Stimulated activated CD4-positive, alpha-beta T cell treated with anti-CD3 and anti-CD28 coated beads, Interleukin-4, amount 100 ng/mL, for 48 hours (primary cell): ENCODE data around the gene SLC12A3.

Experiments
- DNase-seq, 2 donors: peaks; one replicate each; pipeline ENCODE4 v3.0.0-alpha.2; 2020; ENCODE audit warnings: low read depth in 2 of 2

The SLC12A3 gene, protein sequence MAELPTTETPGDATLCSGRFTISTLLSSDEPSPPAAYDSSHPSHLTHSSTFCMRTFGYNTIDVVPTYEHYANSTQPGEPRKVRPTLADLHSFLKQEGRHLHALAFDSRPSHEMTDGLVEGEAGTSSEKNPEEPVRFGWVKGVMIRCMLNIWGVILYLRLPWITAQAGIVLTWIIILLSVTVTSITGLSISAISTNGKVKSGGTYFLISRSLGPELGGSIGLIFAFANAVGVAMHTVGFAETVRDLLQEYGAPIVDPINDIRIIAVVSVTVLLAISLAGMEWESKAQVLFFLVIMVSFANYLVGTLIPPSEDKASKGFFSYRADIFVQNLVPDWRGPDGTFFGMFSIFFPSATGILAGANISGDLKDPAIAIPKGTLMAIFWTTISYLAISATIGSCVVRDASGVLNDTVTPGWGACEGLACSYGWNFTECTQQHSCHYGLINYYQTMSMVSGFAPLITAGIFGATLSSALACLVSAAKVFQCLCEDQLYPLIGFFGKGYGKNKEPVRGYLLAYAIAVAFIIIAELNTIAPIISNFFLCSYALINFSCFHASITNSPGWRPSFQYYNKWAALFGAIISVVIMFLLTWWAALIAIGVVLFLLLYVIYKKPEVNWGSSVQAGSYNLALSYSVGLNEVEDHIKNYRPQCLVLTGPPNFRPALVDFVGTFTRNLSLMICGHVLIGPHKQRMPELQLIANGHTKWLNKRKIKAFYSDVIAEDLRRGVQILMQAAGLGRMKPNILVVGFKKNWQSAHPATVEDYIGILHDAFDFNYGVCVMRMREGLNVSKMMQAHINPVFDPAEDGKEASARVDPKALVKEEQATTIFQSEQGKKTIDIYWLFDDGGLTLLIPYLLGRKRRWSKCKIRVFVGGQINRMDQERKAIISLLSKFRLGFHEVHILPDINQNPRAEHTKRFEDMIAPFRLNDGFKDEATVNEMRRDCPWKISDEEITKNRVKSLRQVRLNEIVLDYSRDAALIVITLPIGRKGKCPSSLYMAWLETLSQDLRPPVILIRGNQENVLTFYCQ

GRCh38 chr16:56864960-56865359 lies at the start of gene SLC12A3:
TSS of gene SLC12A3 (plus strand) at chr16:56865207. CDS start at chr16:56865236, 29 bp downstream.
- DNase-seq: no peak

GRCh38 chr16:56815721-56816120 lies 49.3 kb upstream of the SLC12A3 start:
- no peak for DNase-seq

DNA sequence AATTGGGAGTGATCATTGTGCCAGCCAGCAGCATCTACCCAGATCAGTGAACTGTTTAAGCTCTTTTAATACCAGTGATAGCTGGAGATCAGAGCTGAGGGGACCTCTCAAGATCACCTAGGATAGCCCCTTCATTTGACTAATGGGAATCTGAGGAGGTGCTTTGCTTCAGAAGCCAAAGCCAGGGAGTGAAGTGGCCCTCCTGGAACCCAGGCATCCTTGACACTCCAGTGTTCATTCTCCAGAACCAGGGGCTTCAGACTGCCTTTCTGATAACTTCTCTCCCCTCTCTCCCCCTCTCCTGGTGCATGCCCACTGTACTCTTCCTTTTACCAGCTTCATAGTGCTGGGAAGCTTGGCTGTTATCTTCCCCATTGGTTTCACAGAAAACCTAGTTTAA lies 48.0 kb upstream of the SLC12A3 start:
- DNase-seq: no peak

GRCh38 chr16:56817938-56818337 lies 47.1 kb upstream of the SLC12A3 start:
- no peak for DNase-seq

DNA sequence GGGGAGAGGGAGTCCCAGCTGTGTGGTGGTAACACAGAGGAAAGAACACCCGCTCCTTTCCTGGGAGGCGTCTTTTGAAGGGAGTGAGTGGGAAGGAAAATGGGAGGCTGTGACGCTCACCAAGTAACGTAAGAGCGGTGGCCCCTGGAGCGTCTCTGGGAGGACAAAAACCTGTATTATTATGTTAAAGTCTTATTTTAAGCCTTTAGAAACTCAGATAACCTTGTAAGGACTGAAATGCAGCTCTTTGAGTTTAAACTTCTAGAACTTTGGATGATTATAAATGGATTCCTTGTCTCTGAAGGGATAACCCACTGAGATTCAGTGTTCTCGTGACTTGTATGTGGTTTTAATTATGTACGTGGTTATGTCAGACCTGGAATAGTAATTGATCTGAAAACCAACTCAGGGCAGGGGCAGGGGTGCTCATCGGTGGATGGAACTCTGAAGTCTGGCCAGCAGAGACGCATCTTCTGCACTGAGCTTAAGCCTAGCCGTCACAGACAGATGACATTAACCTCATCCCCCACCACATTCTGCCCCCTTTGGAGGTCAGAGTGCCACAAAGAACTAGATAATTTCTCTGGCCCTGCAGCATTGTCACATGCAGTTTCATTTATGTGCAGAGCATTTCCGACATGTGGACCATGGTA lies 41.8 kb upstream of the SLC12A3 start:
- no peak for DNase-seq

- DNase-seq: no peak
Observed at GRCh38 chr16:56824331-56824730, 40.7 kb upstream of the SLC12A3 start.

- DNase-seq: no peak
Observed at GRCh38 chr16:56824804-56825203, 40.2 kb upstream of the SLC12A3 start.

DNA sequence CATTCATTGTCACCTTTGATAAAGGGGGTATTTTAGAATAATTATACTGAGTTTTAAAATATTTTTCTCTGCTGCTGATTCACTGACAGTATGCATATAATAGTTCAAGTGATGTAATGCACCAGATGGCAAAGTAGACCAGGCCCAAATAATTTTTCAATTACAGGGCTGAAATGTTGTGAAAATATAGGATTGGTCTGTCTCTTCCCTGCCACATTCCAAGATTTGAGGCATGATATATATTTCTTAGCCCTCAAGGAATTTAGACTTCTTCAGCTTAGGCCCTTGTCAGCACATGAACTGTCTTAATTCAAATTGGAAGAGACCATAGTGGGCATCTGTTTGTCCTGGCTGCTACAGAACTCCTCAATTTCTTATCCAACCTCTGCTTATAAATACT lies 39.2 kb upstream of the SLC12A3 start:
- no peak for DNase-seq

- DNase-seq: no peak
Observed at GRCh38 chr16:56828647-56829046, 36.4 kb upstream of the SLC12A3 start.

GRCh38 chr16:56830669-56831068 lies 34.3 kb upstream of the SLC12A3 start:
- no peak for DNase-seq

GRCh38 chr16:56832768-56833167 lies 32.2 kb upstream of the SLC12A3 start:
- no peak for DNase-seq

DNA sequence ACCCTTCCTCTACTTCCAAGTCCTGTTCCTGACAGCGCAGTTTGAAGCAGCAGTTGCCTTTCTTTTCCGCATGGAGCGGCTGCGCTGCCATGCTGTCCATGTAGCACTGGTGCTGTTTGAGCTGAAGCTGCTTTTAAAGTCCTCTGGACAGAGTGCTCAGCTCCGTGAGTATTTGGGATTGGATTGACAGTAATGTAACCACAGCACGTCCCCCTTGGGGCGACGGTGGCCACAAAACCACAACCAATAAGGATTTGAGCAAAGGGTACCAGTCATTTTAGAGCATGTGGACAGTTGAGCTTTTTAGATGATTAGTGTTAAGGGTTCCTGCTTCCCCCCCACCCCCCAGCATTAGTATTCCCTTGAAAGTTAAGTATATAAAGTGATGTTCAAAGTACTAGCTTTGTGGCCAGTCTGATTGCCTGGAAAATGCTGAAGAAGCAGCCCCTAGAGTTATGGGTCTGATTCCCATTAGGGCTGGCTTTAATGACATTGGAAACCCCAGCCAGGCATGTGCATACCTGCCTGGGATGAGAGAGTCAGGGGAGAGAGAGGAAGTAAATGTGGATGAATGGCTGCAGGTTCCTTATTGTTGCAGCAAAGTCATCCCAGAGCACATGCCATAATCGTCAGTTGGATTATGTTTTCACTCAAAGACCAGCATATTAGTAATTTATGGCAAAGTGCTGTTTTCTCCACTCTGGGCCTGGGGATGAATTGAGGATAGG lies 31.6 kb upstream of the SLC12A3 start:
- no peak for DNase-seq

GRCh38 chr16:56835320-56835719 lies 29.7 kb upstream of the SLC12A3 start:
- DNase-seq: no peak

- DNase-seq: no peak
Observed at GRCh38 chr16:56836410-56837230, 28.4 kb upstream of the SLC12A3 start.

DNA sequence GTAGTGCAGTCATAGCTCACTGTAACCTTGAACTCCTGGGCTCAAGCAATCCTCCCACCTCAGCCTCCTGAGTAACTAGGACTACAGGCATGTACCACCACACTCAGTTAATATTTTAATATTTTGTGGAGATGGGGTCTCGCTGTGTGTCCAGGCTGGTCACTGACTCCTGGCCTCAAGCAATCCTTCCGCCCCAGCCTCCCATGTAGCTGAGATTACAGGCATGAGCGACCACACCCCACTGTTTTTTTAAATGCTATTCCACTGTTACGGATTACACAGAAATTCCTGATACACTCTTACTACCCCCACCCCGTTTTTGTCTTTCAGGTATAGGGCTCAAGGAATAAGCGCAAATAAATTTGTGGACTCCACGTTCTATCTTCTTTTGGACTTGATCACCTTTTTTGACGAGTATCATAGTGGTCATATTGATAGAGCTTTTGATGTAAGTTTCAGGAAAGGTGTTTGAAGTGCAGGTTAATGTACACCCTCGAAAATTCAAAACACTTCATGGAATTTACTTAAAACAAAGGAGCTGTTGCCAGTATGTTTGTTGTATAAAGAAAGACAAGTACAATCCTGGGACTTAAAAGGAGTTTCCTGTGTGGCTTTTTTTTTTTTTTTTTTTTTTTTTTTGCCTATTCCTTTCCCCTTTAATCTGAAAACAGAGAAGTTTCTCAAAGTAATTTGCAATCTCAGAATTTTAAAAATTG lies 26.2 kb upstream of the SLC12A3 start:
- DNase-seq: no peak

DNA sequence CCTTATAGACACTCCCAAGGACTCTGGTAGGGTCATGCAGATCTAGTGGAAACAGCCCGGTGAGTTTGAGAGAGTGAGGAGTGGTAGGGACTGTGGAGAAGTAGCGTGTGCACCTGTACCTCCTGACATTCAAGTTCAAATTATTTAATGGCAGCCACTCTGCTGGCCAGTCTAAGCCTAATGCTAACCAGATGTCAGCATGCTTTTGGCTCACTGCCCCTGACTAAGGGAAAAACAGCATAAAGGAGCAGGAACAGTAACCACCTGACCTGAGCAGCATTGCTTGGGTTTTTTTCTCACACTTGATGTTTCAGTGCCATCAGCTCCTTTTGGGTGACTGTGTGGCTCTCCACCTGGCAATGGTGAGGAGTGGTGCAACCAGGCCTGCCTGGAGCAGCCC lies 23.8 kb upstream of the SLC12A3 start:
- no peak for DNase-seq

- no peak for DNase-seq
Observed at GRCh38 chr16:56841659-56842058, 23.3 kb upstream of the SLC12A3 start.

DNA sequence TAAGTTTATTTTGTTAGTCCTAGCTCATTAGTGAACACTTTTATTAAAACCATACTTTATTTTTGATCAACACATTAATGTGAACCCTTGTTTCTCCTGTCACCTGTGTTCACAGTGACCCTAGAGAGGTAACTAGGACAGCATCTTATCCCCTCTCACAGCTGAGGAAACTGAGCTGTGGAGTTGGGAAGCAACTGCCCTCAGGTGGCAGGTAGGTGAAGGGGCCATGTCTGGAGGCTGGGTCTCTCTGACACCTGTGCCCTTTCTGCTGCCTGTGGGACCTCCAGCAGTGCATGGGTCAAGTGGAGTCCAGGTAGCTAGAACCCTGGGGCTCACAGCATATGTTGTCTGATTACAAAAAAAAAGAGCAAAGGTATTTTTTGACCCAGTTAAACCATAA lies 22.9 kb upstream of the SLC12A3 start:
- DNase-seq: no peak

- DNase-seq: no peak
Observed at GRCh38 chr16:56844056-56844455, 21.0 kb upstream of the SLC12A3 start.
